NCI-H526 treated with DMSO at 0.1 percent for 48 hours (cell line): Measurements from ENCODE around the gene TRIM49D2.
"Not testable (repeated sequence)": the region's sequence is repeated elsewhere in the genome, so short reads cannot be mapped to it uniquely, and the experiment has no call there.

ENCODE experiments used
- DNase-seq: peaks from one replicate; lab custom pipeline; 2025; lab: John Stamatoyannopoulos, UW

Gene TRIM49D2, protein sequence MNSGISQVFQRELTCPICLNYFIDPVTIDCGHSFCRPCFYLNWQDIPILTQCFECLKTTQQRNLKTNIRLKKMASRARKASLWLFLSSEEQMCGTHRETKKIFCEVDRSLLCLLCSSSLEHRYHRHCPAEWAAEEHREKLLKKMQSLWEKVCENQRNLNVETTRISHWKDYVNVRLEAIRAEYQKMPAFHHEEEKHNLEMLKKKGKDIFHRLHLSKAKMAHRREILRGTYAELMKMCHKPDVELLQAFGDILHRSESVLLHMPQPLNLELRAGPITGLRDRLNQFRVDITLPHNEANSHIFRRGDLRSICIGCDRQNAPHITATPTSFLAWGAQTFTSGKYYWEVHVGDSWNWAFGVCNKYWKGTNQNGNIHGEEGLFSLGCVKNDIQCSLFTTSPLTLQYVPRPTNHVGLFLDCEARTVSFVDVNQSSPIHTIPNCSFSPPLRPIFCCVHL

GRCh38 chr11:89923764-89924163, at the start of gene TRIM49D2:
TRIM49D2 (plus strand) TSS chr11:89924064; CDS start chr11:89926762, 2,698 bp downstream.
- DNase-seq: not testable (repeated sequence)

- not testable (repeated sequence) for DNase-seq
These were observed 46.4 kb upstream of the TRIM49D2 start for GRCh38 chr11:89877511-89877910.

DNA sequence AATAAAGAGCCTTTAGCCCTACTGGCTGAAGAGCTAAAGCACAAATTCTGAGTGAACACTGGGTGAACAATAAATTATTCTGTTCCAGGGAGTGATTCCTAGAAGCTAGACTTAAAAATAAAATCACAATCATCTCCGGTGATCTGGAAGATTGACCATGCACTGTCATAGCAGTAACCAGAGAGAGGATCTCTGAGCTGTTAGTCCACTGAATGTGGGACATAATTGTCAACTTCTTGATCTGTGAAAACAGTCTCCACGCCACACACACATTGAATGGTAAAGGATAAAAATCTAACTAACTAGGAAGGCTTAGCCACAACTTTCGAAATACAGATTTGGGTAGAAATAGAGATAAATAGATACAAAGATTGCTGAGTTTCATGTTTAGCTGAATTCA, 30.6 kb upstream of the TRIM49D2 start:
- DNase-seq: not testable (repeated sequence)

DNA sequence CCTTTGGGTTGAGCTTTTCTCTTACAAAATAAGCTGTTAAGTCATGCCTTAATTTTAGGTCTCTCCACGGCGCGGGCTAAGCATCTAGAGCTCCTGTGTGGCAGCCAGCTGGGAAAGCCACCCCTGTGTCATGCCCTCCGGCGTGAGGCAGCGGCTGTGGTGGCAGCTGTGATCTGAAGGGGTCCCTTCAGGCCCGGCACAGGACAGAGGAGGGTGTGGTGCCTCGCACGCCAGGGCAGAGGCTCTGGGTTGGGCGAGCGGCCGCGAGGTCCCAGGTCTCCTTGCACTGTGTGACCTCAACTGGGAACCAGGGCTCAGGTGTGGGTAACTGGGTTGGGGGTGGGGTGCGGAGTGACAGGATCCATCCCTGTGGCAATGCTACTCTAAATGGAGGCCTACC, 23.1 kb upstream of the TRIM49D2 start:
- DNase-seq: not testable (repeated sequence)

- DNase-seq: no peak
These were observed 1.6 kb upstream of the TRIM49D2 start, which contains the start of gene TRIM49D1 for GRCh38 chr11:89922195-89922660. TRIM49D1 (minus strand) TSS chr11:89922245; CDS start chr11:89917710, 4,535 bp downstream.

- DNase-seq: not testable (repeated sequence)
These were observed 37.0 kb downstream of the TRIM49D2 start for GRCh38 chr11:89960833-89961232.

GRCh38 chr11:89965737-89966136, 41.9 kb downstream of the TRIM49D2 start, which contains the start of gene TRIM64:
TRIM64 (plus strand) TSS chr11:89966037; CDS start chr11:89968504, 2,467 bp downstream.
- DNase-seq: not testable (repeated sequence)
